CD4-positive, alpha-beta T cell treated with Interleukin-10 for 1 hour (primary cell): Measurements from ENCODE around the gene OPHN1.
"Not testable (repeated sequence)": the region's sequence is repeated elsewhere in the genome, so short reads cannot be mapped to it uniquely, and the experiment has no call there.

Experiments
- DNase-seq: peaks from one replicate; pipeline ENCODE4 v3.0.0-alpha.2; 2020

Gene OPHN1

DNA sequence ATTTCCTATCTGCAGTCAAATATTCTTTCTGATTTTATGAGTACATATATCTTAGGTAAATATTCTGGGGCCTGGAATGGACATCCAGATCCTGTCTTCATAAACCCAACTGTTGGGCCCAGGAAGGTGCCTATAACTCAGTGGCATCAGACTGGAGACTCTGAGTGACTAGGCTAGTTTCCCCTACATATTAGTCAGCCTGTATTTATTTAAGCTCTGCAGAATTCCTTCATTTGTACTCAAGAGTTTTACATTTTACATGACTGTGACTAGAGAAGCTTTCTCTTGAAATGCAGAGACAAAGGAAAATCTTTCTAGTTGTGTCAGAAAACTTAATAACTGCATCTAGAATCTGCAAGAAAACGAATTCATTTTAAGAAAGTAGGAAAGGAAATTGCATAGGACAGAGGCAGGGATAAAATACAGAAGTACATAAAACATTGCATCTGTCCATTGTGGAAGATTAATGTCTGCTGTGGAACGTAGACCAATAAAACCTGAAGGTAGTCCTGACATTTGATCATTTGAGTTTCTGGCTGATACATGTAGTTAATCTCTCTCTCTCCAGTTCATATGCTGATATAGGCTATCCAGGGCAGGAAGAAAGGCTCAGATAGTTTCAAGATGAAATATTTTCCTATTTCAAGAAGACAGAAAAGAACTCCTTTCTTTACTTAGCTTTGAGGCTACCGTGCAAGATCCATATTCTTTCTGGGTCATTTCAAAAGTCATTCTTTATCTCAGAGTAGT is 78.2 kb downstream of the OPHN1 start:
- no peak for DNase-seq

GRCh38 chrX:68345025-68345424 is 88.3 kb downstream of the OPHN1 start:
- DNase-seq: no peak

GRCh38 chrX:68343551-68343950 is 89.7 kb downstream of the OPHN1 start:
- no peak for DNase-seq

DNA sequence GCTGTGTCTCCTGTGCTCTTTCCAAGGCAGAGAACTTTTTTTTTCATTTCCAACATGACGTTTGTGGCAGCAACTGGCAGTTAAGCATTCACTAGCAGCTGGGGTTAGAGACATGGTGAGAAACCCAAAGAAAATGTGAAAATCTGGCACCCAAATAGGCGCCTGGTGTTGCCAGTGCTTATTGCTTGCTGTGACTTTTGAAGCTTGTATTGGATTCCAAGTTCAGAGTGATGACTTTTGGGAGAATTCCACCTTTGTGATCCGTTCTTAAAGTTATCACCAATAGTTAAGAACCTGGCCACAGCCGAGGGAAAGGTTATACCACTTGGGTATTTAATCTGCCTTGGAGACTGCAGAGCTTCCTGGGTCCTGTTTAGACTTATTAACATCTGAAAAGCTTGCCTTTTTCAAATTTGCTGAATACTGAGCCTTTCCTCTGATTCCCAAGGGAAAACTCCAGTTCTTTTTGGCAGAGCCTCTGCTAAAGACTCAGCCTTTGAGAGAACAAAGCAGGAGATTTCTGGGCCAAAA is 101.0 kb downstream of the OPHN1 start:
- no peak for DNase-seq

DNA sequence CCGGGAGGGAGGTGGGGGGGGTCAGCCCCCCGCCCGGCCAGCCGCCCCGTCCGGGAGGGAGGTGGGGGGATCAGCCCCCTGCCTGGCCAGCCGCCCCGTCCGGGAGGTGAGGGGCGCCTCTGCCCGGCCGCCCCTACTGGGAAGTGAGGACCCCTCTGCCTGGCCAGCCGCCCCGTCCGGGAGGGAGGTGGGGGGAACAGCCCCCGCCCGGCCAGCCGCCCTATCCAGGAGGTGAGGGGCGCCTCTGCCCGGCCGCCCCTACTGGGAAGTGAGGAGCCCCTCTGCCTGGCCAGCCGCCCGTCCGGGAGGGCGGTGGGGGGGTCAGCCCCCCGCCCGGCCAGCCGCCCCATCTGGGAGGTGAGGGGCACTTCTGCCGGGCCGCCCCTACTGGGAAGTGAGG is 106.5 kb downstream of the OPHN1 start:
- DNase-seq: not testable (repeated sequence)

- no peak for DNase-seq
These were observed 125.5 kb downstream of the OPHN1 start for GRCh38 chrX:68307769-68308168.

- DNase-seq: peak; percentile 0
These were observed 128.7 kb downstream of the OPHN1 start for GRCh38 chrX:68304602-68305001.

GRCh38 chrX:68299898-68300297 is 133.4 kb downstream of the OPHN1 start:
- no peak for DNase-seq

- DNase-seq: no peak
These were observed 140.8 kb downstream of the OPHN1 start for GRCh38 chrX:68292471-68292870.

- DNase-seq: no peak
These were observed 145.2 kb downstream of the OPHN1 start for GRCh38 chrX:68288127-68288526.

- DNase-seq: no peak
These were observed 145.9 kb downstream of the OPHN1 start for GRCh38 chrX:68287419-68287818.

DNA sequence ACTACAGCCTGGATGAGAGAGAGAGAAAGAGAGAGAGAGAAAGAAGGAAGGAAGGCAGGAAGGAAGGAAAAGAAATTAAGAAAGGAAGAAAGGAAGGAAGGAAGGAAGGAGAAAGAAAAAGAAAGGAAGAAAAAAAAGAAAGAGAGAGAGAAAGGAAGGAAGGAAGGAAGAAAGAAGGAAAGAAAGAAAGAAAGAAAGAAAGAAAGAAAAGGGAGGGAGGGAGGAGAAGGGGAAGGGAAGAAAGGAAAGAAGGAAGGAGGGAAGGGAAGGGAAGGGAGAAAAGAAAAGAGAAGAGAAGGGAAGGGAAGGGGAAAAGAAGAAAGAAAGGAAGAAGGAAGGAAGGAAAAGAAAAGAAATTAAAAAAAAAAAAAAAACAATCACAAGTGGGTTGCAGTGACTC is 146.3 kb downstream of the OPHN1 start:
- DNase-seq: no peak

- DNase-seq: no peak
These were observed 147.2 kb downstream of the OPHN1 start for GRCh38 chrX:68286076-68286475.

DNA sequence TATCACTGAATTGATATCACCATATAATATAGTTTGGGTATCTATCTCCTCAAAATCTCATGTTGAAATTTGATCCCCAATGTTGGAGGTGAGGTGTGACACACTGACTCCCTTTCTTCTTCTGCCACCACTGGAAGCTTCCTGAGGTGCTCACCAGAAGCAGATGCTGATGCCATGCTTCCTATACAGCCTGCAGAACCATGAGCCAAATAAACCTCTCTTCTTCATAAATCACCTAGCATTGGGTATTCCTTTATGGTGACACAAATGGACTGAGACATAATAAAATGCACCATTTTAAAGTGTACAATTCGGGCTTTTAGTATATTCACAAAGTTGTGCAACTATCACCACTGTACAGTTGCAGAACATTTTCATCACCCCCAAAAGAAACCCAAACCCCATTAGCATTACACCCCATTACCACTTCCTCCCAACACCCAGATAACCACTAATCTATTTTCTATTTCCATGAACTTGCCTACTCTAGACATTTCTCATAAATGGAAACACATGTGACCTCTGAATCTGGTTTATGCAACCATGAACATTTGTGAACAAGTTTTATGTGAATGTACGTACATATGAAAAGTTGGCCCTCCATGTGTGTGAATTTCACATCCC is 148.9 kb downstream of the OPHN1 start:
- DNase-seq: no peak

- DNase-seq: no peak
These were observed 159.4 kb downstream of the OPHN1 start for GRCh38 chrX:68273887-68274286.

DNA sequence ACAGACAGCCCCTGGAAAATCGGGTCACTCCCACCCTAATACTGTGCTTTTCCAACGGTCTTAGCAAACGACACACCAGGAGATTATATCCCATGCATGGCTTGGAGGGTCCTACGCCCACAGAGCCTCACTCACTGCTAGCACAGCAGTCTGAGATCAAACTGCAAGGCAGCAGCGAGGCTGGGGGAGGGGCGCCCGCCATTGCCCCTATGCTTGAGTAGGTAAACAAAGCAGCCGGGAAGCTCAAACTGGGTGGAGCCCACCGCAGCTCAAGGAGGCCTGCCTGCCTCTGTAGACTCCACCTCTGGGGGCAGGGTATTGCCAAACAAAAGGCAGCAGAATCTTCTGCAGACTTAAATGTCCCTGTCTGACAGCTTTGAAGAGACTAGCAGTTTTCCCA is 168.5 kb downstream of the OPHN1 start:
- DNase-seq: not testable (repeated sequence)

- no peak for DNase-seq
These were observed 172.1 kb downstream of the OPHN1 start for GRCh38 chrX:68261060-68261672.

DNA sequence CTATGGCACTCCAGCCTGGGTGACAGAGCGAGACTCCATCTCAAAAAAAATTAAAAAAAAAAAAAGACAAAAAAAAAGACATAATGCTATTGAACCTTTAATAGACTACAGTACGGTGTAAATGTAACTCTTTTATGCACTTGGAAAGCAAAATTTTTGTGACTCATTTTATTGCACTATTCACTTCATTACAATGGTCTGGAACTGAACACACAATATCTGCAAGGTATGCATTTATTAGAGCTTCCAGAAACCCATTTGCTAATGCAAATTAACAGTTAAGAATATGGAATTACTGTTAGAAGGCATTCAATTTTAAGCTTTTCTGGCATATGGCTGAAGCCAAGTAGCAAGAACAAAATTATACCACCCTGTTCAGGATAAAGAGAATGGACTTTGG is 176.3 kb downstream of the OPHN1 start:
- no peak for DNase-seq

- DNase-seq: no peak
These were observed 178.3 kb downstream of the OPHN1 start for GRCh38 chrX:68254738-68255645.

- DNase-seq: no peak
These were observed 180.6 kb downstream of the OPHN1 start for GRCh38 chrX:68252664-68253063.

DNA sequence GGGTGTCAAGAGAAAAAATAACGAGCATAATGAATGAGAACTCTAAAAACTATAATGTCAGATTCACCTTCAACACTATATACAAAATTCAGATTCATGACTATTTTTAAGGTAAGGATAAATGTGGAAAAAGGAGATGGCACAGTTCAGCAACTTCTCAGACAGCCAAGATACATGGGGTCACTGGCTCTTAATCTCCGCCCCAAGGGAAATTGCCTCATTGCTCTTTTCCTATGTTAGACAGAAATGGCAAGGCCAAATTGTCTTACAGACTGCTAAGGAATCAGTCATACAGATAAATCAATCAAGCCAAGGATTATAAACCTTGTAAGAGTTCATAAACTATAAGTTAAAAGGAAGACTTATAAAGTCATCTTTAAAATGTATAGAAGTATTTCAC is 183.4 kb downstream of the OPHN1 start:
- DNase-seq: no peak

DNA sequence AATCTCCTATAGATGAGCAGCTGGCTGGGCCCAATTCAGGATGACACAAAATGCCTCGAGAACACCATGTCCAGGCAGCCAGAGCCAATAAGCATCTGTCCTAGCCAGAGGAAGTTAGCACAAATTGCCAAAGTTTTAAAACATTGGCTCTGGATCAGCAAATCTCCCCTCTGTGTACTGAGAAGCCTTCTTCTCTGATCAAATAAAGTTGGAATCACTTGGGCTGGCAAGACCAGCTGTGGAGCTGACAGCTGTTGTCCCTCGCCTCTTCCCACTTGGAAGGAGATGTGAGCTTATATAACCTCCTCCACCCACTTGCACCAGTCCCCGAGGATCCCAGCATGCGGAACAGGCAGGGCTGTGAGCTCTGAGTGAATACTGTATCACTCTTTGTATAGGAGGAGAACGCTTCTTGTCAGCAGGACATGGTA is 183.9 kb downstream of the OPHN1 start:
- no peak for DNase-seq

- DNase-seq: no peak
These were observed 194.7 kb downstream of the OPHN1 start for GRCh38 chrX:68238568-68238967.
